HepG2 (cell line): ENCODE results near the gene CADPS. TPM values are rescaled to one million over a fixed set of nuclear protein-coding genes. Genes with fewer than 3 reads are reported as not detected.
A peak's percentile ranks its signal among the peaks of the same experiment; 100 is the strongest.

ENCODE experiments used
- ATAC-seq: fragments of 200-7000 bp; cut with Tn5 transposase; 3 replicates; pipeline ENCODE4 v1.9.1; 2020; ENCODE audit warnings: mild to moderate bottlenecking, moderate library complexity
- BruUV-seq: library from RNA; stranded (reverse); fragments of 400-500 nt; replicated peaks from 2 replicates; lab custom pipeline; 2021; lab: Mats Ljungman, UMichigan
- CTCF ChIA-PET: fragments of 300-600 bp; formaldehyde crosslinking; extraction: SDS; loops from one replicate; lab custom pipeline; 2021; ENCODE audit warnings: low total read pairs, inconsistent platforms, low intra/inter-chr PET ratio; lab: Yijun Ruan, JAX
- POLR2A ChIA-PET: fragments of 350-600 bp; sonication (Branson Sonifier 250); formaldehyde crosslinking; loops from one replicate; lab custom pipeline; 2020; ENCODE audit warnings: antibody characterized with exemption, inconsistent platforms; lab: Yijun Ruan, JAX
- DNase-seq: peaks from one replicate; pipeline ENCODE4 v3.0.0-alpha.2; 2015; ENCODE audit warnings: low spot score
- FAIRE-seq: peaks from 3 replicates; lab custom pipeline; 2011; peaks lifted over from hg19 to GRCh38; lab: Jason Lieb, UNC
- H2AFZ ChIP-seq: one replicate; pipeline ENCODE4 v1.6.1; 2011; ENCODE audit warnings: low read length, inconsistent platforms
- H3K27ac ChIP-seq: fragments of 300-600 bp; 3 replicates; pipeline ENCODE4 v1.8.0; 2011; ENCODE audit warnings: mixed run types, mild to moderate bottlenecking, mixed read lengths, low read length, inconsistent platforms; ENCODE audit not compliant: insufficient read depth; ENCODE audit errors: extremely low read length
- H3K27me3 ChIP-seq, 2 experiments: fragments of 200-600 bp in 1 of 2; 2 replicates in 1 of 2; 3 replicates in 1 of 2; pipeline versions ENCODE4 v1.6.0 to v1.8.0; 2011; ENCODE audit warnings: low read length in 2 of 2, mild to moderate bottlenecking in 2 of 2, moderate library complexity in 2 of 2, inconsistent platforms in 1 of 2; ENCODE audit not compliant: insufficient read depth in 2 of 2, control insufficient read depth in 1 of 2
- H3K36me3 ChIP-seq, 2 experiments: fragments of 200-600 bp in 1 of 2; replicated peaks in 1 of 2; 2 replicates in 1 of 2; 3 replicates in 1 of 2; pipeline versions ENCODE4 v1.5.1 to v1.8.0; 2011; ENCODE audit warnings: low read length in 2 of 2, inconsistent platforms in 1 of 2; ENCODE audit not compliant: insufficient read depth in 2 of 2, control insufficient read depth in 1 of 2
- H3K4me1 ChIP-seq: 2 replicates; pipeline ENCODE4 v1.5.1; 2012; ENCODE audit warnings: low read length, inconsistent platforms; ENCODE audit not compliant: insufficient read depth
- H3K4me2 ChIP-seq: 2 replicates; pipeline ENCODE4 v1.6.0; 2011; ENCODE audit warnings: low read depth, low read length, inconsistent platforms
- H3K4me3 ChIP-seq, 3 experiments: fragments of 200-600 bp in 1 of 3; sonication (generic), shearing (Covaris generic) in 1 of 3; replicated peaks in 1 of 3; 2 replicates each; pipeline ENCODE4 v1.5.1; 2011 to 2016; ENCODE audit warnings: low read length in 3 of 3, inconsistent platforms in 2 of 3, low read depth in 2 of 3, mild to moderate bottlenecking in 2 of 3, control low read depth in 1 of 3, mixed read lengths in 1 of 3; ENCODE audit not compliant: insufficient read depth in 1 of 3
- H3K79me2 ChIP-seq: one replicate; pipeline ENCODE4 v1.6.1; 2011; ENCODE audit warnings: low read length, inconsistent platforms; ENCODE audit not compliant: insufficient read depth
- H3K9ac ChIP-seq: 2 replicates; pipeline ENCODE4 v1.6.0; 2011; ENCODE audit warnings: mild to moderate bottlenecking, low read depth, low read length, inconsistent platforms; ENCODE audit not compliant: insufficient read depth
- H3K9me3 ChIP-seq: 2 replicates; pipeline ENCODE4 v1.5.1; 2012; ENCODE audit warnings: mild to moderate bottlenecking, low read length
- H4K20me1 ChIP-seq: 2 replicates; pipeline ENCODE4 v1.6.0; 2011; ENCODE audit warnings: inconsistent platforms, mild to moderate bottlenecking, low read length, moderate library complexity; ENCODE audit not compliant: insufficient read depth
- FOXA3 ChIP-seq: IDR thresholded peaks from 2 replicates; pipeline ENCODE4 v1.6.1; 2016; ENCODE audit warnings: missing genetic modification reagents, missing compliant biosample characterization
- GATAD1 ChIP-seq: IDR thresholded peaks from 2 replicates; pipeline ENCODE4 v1.6.1; 2016; ENCODE audit warnings: missing genetic modification reagents, missing compliant biosample characterization
- MIER3 ChIP-seq: IDR thresholded peaks from 2 replicates; pipeline ENCODE4 v1.6.1; 2016; ENCODE audit warnings: missing compliant biosample characterization, borderline replicate concordance
- NFE2L2 ChIP-seq: fragments of 150-350 bp; IDR thresholded peaks from 2 replicates; pipeline ENCODE4 v1.6.1; 2014; ENCODE audit warnings: low read length
- RAD21 ChIP-seq: fragments of 450-650 bp; formaldehyde crosslinking; IDR thresholded peaks from 2 replicates; pipeline ENCODE4 v1.5.0; 2020; ENCODE audit warnings: mild to moderate bottlenecking
- RFXAP ChIP-seq: sonication (generic); formaldehyde crosslinking; IDR thresholded peaks from 2 replicates; pipeline ENCODE4 v1.4.0; 2020; ENCODE audit warnings: missing genetic modification reagents, borderline replicate concordance
- SMC3 ChIP-seq: IDR thresholded peaks from 2 replicates; pipeline ENCODE4 v1.6.1; 2011; ENCODE audit warnings: low read length, improper control_type of control experiment
- STAG1 ChIP-seq: sonication (generic); formaldehyde crosslinking; IDR thresholded peaks from 2 replicates; pipeline ENCODE4 v1.4.0; 2020; ENCODE audit warnings: missing genetic modification reagents
- ZFP36L1 ChIP-seq: sonication (generic); formaldehyde crosslinking; IDR thresholded peaks from 2 replicates; pipeline ENCODE4 v1.8.0; 2022; ENCODE audit warnings: mild to moderate bottlenecking, missing genetic modification reagents, moderate library complexity
- ZMYM3 ChIP-seq: sonication (generic); formaldehyde crosslinking; IDR thresholded peaks from 2 replicates; pipeline ENCODE4 v1.5.1; 2020; ENCODE audit warnings: mild to moderate bottlenecking, missing genetic modification reagents
- ZNF232 ChIP-seq: sonication (generic); formaldehyde crosslinking; IDR thresholded peaks from 2 replicates; pipeline ENCODE4 v1.4.0; 2020; ENCODE audit warnings: missing genetic modification reagents, borderline replicate concordance
- ZNF274 ChIP-seq: sonication (generic); formaldehyde crosslinking; IDR thresholded peaks from 2 replicates; pipeline ENCODE4 v1.5.1; 2020; ENCODE audit warnings: mild to moderate bottlenecking, missing genetic modification reagents
- ZNF768 ChIP-seq: sonication (generic); formaldehyde crosslinking; IDR thresholded peaks from 2 replicates; pipeline ENCODE4 v1.4.0; 2020; ENCODE audit warnings: missing genetic modification reagents
- WGBS: methylation state at CpG from one replicate; pipeline ENCODE4 v1.1.6; 2017; ENCODE audit warnings: low lambda C conversion rate; 5-methylcytosine and 5-hydroxymethylcytosine counted together
- in situ Hi-C: cut with HindIII; loops from 2 replicates; pipeline ENCODE4 v1.10.0; 2017; ENCODE audit warnings: low pct_unique_long_range_greater_than_20kb; ENCODE audit not compliant: extremely low pct_ligation_motif_present
- intact Hi-C: fragments of 100-400 bp; cut with micrococcal nuclease; formaldehyde crosslinking; loops from one replicate; pipeline ENCODE4 v1.10.0; 2022; ENCODE audit not compliant: unreplicated experiment
- polyA plus RNA-seq, 8 experiments: library from polyadenylated mRNA; depleted of rRNA in 3 of 8; stranded (reverse) in 7 of 8; unstranded in 1 of 8; fragments of >200 nt; fragmentation: Illumina TruSeq in 4 of 8; extraction: Trizol in 4 of 8; gene quantifications; 2 replicates each; pipeline versions ENCODE4 v1.2.1 to v1.2.3, GENCODE V29; 2011 to 2016; ENCODE audit warnings: low read depth in 4 of 8, missing spikeins in 1 of 8, mixed read lengths in 1 of 8; ENCODE audit not compliant: insufficient read depth in 1 of 8
- total RNA-seq, 5 experiments: library from RNA; depleted of rRNA; stranded (reverse); fragments of >200 nt; fragmentation: Illumina TruSeq; extraction: Trizol; gene quantifications; 2 replicates each; pipeline ENCODE4 v1.2.3, GENCODE V29; 2016; ENCODE audit warnings: low read depth in 1 of 5
- TF ChIP-seq, protein P1 (sequence below): sonication (generic); formaldehyde crosslinking; IDR thresholded peaks from 2 replicates; pipeline ENCODE4 v1.5.0; 2020; ENCODE audit warnings: mild to moderate bottlenecking, missing genetic modification reagents, borderline replicate concordance
- TF ChIP-seq, protein P2 (sequence below): IDR thresholded peaks from 2 replicates; pipeline ENCODE4 v1.6.1; 2018; ENCODE audit warnings: missing genetic modification reagents, mild to moderate bottlenecking, missing compliant biosample characterization
- TF ChIP-seq, protein P3 (sequence below): sonication (generic); formaldehyde crosslinking; IDR thresholded peaks from 2 replicates; pipeline ENCODE4 v1.5.0; 2020; ENCODE audit warnings: mild to moderate bottlenecking, missing genetic modification reagents, moderate library complexity

The CADPS gene
- total and polyA plus RNA-seq, 2 of the 13 experiments (the other 11 are each of a cell fraction or from before 2014, with no cell fraction given): not detected

DNA sequence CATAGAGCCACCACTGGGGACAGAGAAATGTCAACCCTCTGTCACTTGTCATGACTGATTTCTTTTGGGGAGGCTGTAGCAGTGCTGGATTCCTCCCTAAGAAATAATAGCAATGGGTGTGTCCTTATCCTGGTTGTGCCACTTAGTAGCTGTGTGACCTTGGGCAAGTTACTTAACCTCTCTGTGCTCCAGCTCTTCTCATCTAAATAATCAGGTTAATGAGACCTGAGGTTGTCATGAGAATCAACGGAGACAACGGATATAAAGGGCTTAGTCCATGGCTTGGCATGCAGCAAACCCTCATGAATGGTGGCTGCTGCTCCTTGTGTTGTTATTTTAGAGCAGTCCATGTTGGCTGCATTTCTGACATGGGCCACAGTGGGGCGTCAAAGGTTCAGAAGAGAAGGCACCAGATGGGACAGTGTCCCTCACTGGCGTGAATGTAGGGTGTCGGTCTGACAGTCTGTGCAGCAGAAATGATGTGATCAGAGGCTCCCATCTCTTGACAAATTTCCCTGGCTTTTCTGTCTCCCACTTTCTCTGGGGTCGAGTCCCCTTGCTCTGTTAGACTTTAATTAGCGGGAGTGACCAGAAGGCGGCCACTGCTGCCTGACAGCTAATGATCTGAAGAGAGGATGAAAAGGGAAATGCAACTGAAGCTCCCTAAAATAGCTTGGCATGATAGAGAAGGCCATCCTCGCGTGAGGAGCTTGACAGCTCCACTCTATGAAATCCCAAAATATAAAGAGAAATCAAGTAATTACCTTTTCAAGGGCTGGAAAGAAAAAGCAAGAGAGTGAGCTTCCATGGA is 209.4 kb downstream of the CADPS start:
- DNase-seq (peak; percentile 63), ATAC-seq (peak; percentile 97)
- CTCF ChIA-PET: interaction anchor here (0.6 to 2.4 kb wide), 3 partner anchors 528 to 567 kb away, joined by 3 to 12 read pairs (median 7); no protein-coding TSS in a partner anchor
- WGBS: 8% methylated on average over 10 of the region's 10 CpGs
- Histone ChIP-seq H3K79me2 (no peaks in the 10 kb centered on the region), H3K36me3 (no peaks in the 10 kb centered on the region), H3K27me3 (no peaks in the 10 kb centered on the region; a peak in 1 of 5 replicates), H3K4me3 (no peak overlapping the region), H3K4me1 (no peaks in the 10 kb centered on the region), H3K9me3 (no peaks in the 10 kb centered on the region), H2AFZ (no peak overlapping the region), H3K27ac (no peak overlapping the region), H3K9ac (no peak overlapping the region)
- 0 out of 2 replicates have a peak, but pooled peaks have one; percentile 32 for TF ChIP-seq ZMYM3 (CRISPR knock-in tag)
- TF ChIP-seq, protein P1, sequence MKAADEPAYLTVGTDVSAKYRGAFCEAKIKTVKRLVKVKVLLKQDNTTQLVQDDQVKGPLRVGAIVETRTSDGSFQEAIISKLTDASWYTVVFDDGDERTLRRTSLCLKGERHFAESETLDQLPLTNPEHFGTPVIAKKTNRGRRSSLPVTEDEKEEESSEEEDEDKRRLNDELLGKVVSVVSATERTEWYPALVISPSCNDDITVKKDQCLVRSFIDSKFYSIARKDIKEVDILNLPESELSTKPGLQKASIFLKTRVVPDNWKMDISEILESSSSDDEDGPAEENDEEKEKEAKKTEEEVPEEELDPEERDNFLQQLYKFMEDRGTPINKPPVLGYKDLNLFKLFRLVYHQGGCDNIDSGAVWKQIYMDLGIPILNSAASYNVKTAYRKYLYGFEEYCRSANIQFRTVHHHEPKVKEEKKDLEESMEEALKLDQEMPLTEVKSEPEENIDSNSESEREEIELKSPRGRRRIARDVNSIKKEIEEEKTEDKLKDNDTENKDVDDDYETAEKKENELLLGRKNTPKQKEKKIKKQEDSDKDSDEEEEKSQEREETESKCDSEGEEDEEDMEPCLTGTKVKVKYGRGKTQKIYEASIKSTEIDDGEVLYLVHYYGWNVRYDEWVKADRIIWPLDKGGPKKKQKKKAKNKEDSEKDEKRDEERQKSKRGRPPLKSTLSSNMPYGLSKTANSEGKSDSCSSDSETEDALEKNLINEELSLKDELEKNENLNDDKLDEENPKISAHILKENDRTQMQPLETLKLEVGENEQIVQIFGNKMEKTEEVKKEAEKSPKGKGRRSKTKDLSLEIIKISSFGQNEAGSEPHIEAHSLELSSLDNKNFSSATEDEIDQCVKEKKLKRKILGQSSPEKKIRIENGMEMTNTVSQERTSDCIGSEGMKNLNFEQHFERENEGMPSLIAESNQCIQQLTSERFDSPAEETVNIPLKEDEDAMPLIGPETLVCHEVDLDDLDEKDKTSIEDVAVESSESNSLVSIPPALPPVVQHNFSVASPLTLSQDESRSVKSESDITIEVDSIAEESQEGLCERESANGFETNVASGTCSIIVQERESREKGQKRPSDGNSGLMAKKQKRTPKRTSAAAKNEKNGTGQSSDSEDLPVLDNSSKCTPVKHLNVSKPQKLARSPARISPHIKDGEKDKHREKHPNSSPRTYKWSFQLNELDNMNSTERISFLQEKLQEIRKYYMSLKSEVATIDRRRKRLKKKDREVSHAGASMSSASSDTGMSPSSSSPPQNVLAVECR (CRISPR knock-in tag): no peak
- TF ChIP-seq SMC3: peak; percentile 89
- 0 out of 2 replicates have a peak, but pooled peaks have one; percentile 22 for TF ChIP-seq MIER3 (CRISPR knock-in tag)
- no peak for TF ChIP-seq NFE2L2
- TF ChIP-seq ZFP36L1 (CRISPR knock-in tag): 0 out of 2 replicates have a peak, but pooled peaks have one; percentile 22
- TF ChIP-seq, protein P2, sequence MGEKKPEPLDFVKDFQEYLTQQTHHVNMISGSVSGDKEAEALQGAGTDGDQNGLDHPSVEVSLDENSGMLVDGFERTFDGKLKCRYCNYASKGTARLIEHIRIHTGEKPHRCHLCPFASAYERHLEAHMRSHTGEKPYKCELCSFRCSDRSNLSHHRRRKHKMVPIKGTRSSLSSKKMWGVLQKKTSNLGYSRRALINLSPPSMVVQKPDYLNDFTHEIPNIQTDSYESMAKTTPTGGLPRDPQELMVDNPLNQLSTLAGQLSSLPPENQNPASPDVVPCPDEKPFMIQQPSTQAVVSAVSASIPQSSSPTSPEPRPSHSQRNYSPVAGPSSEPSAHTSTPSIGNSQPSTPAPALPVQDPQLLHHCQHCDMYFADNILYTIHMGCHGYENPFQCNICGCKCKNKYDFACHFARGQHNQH (CRISPR knock-in tag): peak; percentile 27; the same call in 1 of the 2 replicates
- 0 out of 2 replicates have a peak, but pooled peaks have one; percentile 20 for TF ChIP-seq ZNF232 (CRISPR knock-in tag)
- peak; percentile 89 for TF ChIP-seq RAD21 (CRISPR knock-in tag)
- TF ChIP-seq ZNF768: peak; percentile 82; the same call in 1 of the 2 replicates
- TF ChIP-seq RFXAP: no peak
- peak; percentile 95 for TF ChIP-seq STAG1 (CRISPR knock-in tag)
- TF ChIP-seq ZNF274 (CRISPR knock-in tag): no peak
- TF ChIP-seq GATAD1 (CRISPR knock-in tag): no peak
- peak; percentile 9; the same call in 1 of the 2 replicates for TF ChIP-seq FOXA3 (CRISPR knock-in tag)
- TF ChIP-seq, protein P3, sequence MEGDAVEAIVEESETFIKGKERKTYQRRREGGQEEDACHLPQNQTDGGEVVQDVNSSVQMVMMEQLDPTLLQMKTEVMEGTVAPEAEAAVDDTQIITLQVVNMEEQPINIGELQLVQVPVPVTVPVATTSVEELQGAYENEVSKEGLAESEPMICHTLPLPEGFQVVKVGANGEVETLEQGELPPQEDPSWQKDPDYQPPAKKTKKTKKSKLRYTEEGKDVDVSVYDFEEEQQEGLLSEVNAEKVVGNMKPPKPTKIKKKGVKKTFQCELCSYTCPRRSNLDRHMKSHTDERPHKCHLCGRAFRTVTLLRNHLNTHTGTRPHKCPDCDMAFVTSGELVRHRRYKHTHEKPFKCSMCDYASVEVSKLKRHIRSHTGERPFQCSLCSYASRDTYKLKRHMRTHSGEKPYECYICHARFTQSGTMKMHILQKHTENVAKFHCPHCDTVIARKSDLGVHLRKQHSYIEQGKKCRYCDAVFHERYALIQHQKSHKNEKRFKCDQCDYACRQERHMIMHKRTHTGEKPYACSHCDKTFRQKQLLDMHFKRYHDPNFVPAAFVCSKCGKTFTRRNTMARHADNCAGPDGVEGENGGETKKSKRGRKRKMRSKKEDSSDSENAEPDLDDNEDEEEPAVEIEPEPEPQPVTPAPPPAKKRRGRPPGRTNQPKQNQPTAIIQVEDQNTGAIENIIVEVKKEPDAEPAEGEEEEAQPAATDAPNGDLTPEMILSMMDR (CRISPR knock-in tag): peak; percentile 89
- TF ChIP-seq, all 625 proteins: peak for 11
- no TSS peak for BruUV-seq
- intact Hi-C loops: loop anchor here (1.0 to 10.0 kb wide), 4 partner anchors 139 to 563 kb away; no protein-coding TSS in a partner anchor
- peak; percentile 71 for FAIRE-seq
- POLR2A ChIA-PET: no interaction called here
- in situ Hi-C loops: loop anchor here (10.0 kb wide), 1 partner anchor 529 kb away; no protein-coding TSS in a partner anchor
- H3K4me2 ChIP-seq: no peak overlapping the region
- no peaks in the 10 kb centered on the region for H4K20me1 ChIP-seq
